B cell (primary cell): ENCODE results near the gene CENPL. TPM values are rescaled to one million over a fixed set of nuclear protein-coding genes. Genes with fewer than 3 reads are reported as not detected.

Experiments used
- ATAC-seq: fragments of 200-7000 bp; cut with Tn5 transposase; one replicate; pipeline ENCODE4 v1.10.0; 2021; ENCODE audit warnings: low read depth, mild to moderate bottlenecking, moderate number of reproducible peaks, moderate library complexity
- CTCF ChIA-PET: fragments of 350-600 bp; sonication (Branson Sonifier 250); formaldehyde crosslinking; loops from one replicate; lab custom pipeline; 2021; ENCODE audit warnings: antibody characterized with exemption, inconsistent platforms; lab: Charles Lee
- POLR2A ChIA-PET: fragments of 350-600 bp; sonication (Branson Sonifier 250); formaldehyde crosslinking; loops from one replicate; lab custom pipeline; 2021; ENCODE audit warnings: antibody characterized with exemption; lab: Charles Lee
- DNase-seq: peaks from one replicate; pipeline ENCODE4 v3.0.0; 2013
- H2AFZ ChIP-seq: 2 replicates; pipeline ENCODE4 v1.6.1; 2012; ENCODE audit warnings: mild to moderate bottlenecking, low read depth, low read length; ENCODE audit not compliant: insufficient read depth, poor library complexity, severe bottlenecking
- H3K27ac ChIP-seq, 2 donors: 1 replicate in 1 of 2; 2 replicates in 1 of 2; pipeline ENCODE4 v1.5.1; 2012 to 2013; ENCODE audit warnings: low read length in 2 of 2, mild to moderate bottlenecking in 2 of 2, moderate library complexity in 1 of 2
- H3K27me3 ChIP-seq, 4 experiments: fragments of 200-600 bp in 1 of 4; sonication (generic) in 1 of 4; replicated peaks in 1 of 4; 1 replicate in 2 of 4; 2 replicates in 2 of 4; pipeline versions ENCODE4 v1.6.1 to v1.7.0; 2013 to 2016; ENCODE audit warnings: low read length in 3 of 4, mild to moderate bottlenecking in 2 of 4, mixed read lengths in 1 of 4, moderate library complexity in 1 of 4; ENCODE audit not compliant: insufficient read depth in 4 of 4, control insufficient read depth in 3 of 4; ENCODE audit errors: control extremely low read depth in 1 of 4
- H3K36me3 ChIP-seq, 2 experiments: replicated peaks in 1 of 2; 1 replicate in 1 of 2; 2 replicates in 1 of 2; pipeline versions ENCODE4 v1.6.1 to v1.7.1; 2013; ENCODE audit warnings: low read length in 1 of 2; ENCODE audit not compliant: insufficient read depth in 2 of 2, control insufficient read depth in 1 of 2; ENCODE audit errors: control extremely low read depth in 1 of 2, extremely low read depth in 1 of 2
- H3K4me1 ChIP-seq, 2 donors: fragments of 200-600 bp in 1 of 2; sonication (generic) in 1 of 2; 1 replicate in 1 of 2; 2 replicates in 1 of 2; pipeline versions ENCODE4 v1.5.1 to v1.6.1; 2013 to 2017; ENCODE audit warnings: low read length in 2 of 2; ENCODE audit not compliant: control insufficient read depth in 2 of 2, insufficient read depth in 2 of 2
- H3K4me2 ChIP-seq: replicated peaks from 2 replicates; pipeline ENCODE3; 2012; ENCODE audit warnings: mild to moderate bottlenecking, low read depth, low read length; ENCODE audit not compliant: poor library complexity, severe bottlenecking
- H3K4me3 ChIP-seq, 5 experiments: fragments of 200-600 bp in 1 of 5; sonication (generic) in 1 of 5; 1 replicate in 3 of 5; 2 replicates in 2 of 5; pipeline versions ENCODE4 v1.5.1 to v1.7.0; 2011 to 2016; ENCODE audit warnings: low read length in 4 of 5, mild to moderate bottlenecking in 4 of 5, low read depth in 2 of 5, control low read depth in 1 of 5, moderate library complexity in 1 of 5; ENCODE audit not compliant: insufficient read depth in 1 of 5; ENCODE audit errors: control extremely low read depth in 1 of 5, extremely low read depth in 1 of 5
- H3K79me2 ChIP-seq: fragments of 200-600 bp; sonication (generic); one replicate; pipeline ENCODE4 v1.6.0; 2016; ENCODE audit warnings: low read length; ENCODE audit not compliant: control insufficient read depth, insufficient read depth
- H3K9ac ChIP-seq: fragments of 200-600 bp; sonication (generic); 2 replicates; pipeline ENCODE4 v1.6.1; 2017; ENCODE audit warnings: mild to moderate bottlenecking, low read length, moderate library complexity
- H3K9me3 ChIP-seq, 3 donors: one replicate each; pipeline versions ENCODE4 v1.6.1 to v1.7.1; 2013; ENCODE audit warnings: low read length in 2 of 3; ENCODE audit not compliant: control insufficient read depth in 2 of 3, insufficient read depth in 1 of 3; ENCODE audit errors: control extremely low read depth in 1 of 3
- H4K20me1 ChIP-seq: 2 replicates; pipeline ENCODE4 v1.6.0; 2012; ENCODE audit warnings: mild to moderate bottlenecking, low read length; ENCODE audit not compliant: insufficient read depth, control insufficient read depth, poor library complexity, severe bottlenecking
- H3K27ac Mint-ChIP-seq: one replicate; pipeline ENCODE4 v1.8.0; 2021; ENCODE audit warnings: mixed read lengths
- H3K27me3 Mint-ChIP-seq: one replicate; pipeline ENCODE4 v1.8.0; 2021; ENCODE audit warnings: mixed read lengths
- H3K4me1 Mint-ChIP-seq: one replicate; pipeline ENCODE4 v1.8.0; 2021; ENCODE audit warnings: mixed read lengths
- H3K4me3 Mint-ChIP-seq: one replicate; pipeline ENCODE4 v1.8.0; 2021; ENCODE audit warnings: mixed read lengths
- H3K9me3 Mint-ChIP-seq: one replicate; pipeline ENCODE4 v1.8.0; 2022; ENCODE audit warnings: mixed read lengths; ENCODE audit not compliant: insufficient read depth
- CTCF ChIP-seq: fragments of 200-600 bp; IDR thresholded peaks from one replicate; pipeline ENCODE4 v1.8.0; 2022; ENCODE audit warnings: antibody characterized with exemption, mild to moderate bottlenecking
- EZH2 ChIP-seq: IDR thresholded peaks from 2 replicates; pipeline ENCODE4 v1.6.1; 2012; ENCODE audit warnings: borderline replicate concordance, low read depth, mild to moderate bottlenecking, moderate library complexity, low read length; ENCODE audit not compliant: insufficient read depth, poor library complexity, severe bottlenecking
- WGBS: methylation state at CpG from one replicate; pipeline ENCODE4 v1.1.5; 2013; ENCODE audit warnings: missing lambda C conversion rate; ENCODE audit not compliant: insufficient coverage; 5-methylcytosine and 5-hydroxymethylcytosine counted together
- intact Hi-C: fragments of 100-400 bp; cut with micrococcal nuclease; formaldehyde crosslinking; loops from one replicate; pipeline ENCODE4 v1.10.0; 2022
- polyA plus RNA-seq: library from polyadenylated mRNA; depleted of rRNA; stranded (reverse); fragments of >200 nt; gene quantifications from 2 replicates; pipeline ENCODE4 v1.2.3, GENCODE V29; 2012
- total RNA-seq, 2 donors: library from RNA; stranded (reverse); fragments of 120-200 nt in 1 of 2; gene quantifications; 1 replicate in 1 of 2; 2 replicates in 1 of 2; pipeline versions ENCODE4 v1.2.3 to v1.2.4, GENCODE V29; 2013 to 2022

CENPL gene
- total and polyA plus RNA-seq, 2 donors (not counting 1 experiment from before 2014, with no cell fraction given): 3.2 to 9.7 TPM

GRCh38 chr1:173865468-173866164, 40.9 kb upstream of the CENPL start:
- no peaks in the 10 kb centered on the region for H4K20me1 ChIP-seq
- 29% methylated on average over 3 of the region's 4 CpGs for WGBS
- H3K36me3 ChIP-seq: peaks cover 5 to 52% of the 10 kb centered on the region in 2 experiments
- Mint-ChIP-seq H3K4me1 (peaks cover 61% of the 10 kb centered on the region), H3K4me3 (peak overlapping the region; percentile 94), H3K27ac (peak overlapping the region; percentile 98), H3K9me3 (no peaks in the 10 kb centered on the region), H3K27me3 (no peaks in the 10 kb centered on the region)
- DNase-seq: no peak
- H3K4me1 ChIP-seq: peaks cover 34 to 46% of the 10 kb centered on the region in 2 donors
- CTCF ChIA-PET: interaction anchor here (0.6 to 1.5 kb wide), 4 partner anchors 42 to 856 kb away, joined by 3 to 5 read pairs (median 4); no protein-coding TSS in a partner anchor
- H3K9ac ChIP-seq: no peak overlapping the region
- H3K27me3 ChIP-seq: no peaks in the 10 kb centered on the region
- H2AFZ ChIP-seq: no peak overlapping the region
- peaks cover 15% of the 10 kb centered on the region for H3K79me2 ChIP-seq
- no peaks in the 10 kb centered on the region for H3K9me3 ChIP-seq
- POLR2A ChIA-PET: interaction anchor here (0.7 kb wide), 1 partner anchor 104 kb away, joined by 3 read pairs; no protein-coding TSS in a partner anchor
- intact Hi-C loops: loop anchor here (5.0 kb wide), 1 partner anchor 352 kb away; no protein-coding TSS in a partner anchor
- H3K4me2 ChIP-seq: peak overlapping the region; percentile 90
- no peak for ATAC-seq
- no peak overlapping the region for H3K4me3 ChIP-seq
- H3K27ac ChIP-seq: peak overlapping the region in 1 of 2 donors; percentile 90
- TF ChIP-seq EZH2 (no peak), CTCF (no peak)
